NOMO-1 treated with dmso at 0.1 percent for 144 hours (cell line): ENCODE measurements around the gene STK32A.
A peak's percentile ranks its signal among the peaks of the same experiment; 100 is the strongest.
"Not testable (repeated sequence)": the region's sequence is repeated elsewhere in the genome, so short reads cannot be mapped to it uniquely, and the experiment has no call there.

Source experiments
- DNase-seq: peaks from one replicate; lab custom pipeline; 2025; ENCODE audit not compliant: unreplicated experiment; lab: John Stamatoyannopoulos, UW

The STK32A gene

DNA sequence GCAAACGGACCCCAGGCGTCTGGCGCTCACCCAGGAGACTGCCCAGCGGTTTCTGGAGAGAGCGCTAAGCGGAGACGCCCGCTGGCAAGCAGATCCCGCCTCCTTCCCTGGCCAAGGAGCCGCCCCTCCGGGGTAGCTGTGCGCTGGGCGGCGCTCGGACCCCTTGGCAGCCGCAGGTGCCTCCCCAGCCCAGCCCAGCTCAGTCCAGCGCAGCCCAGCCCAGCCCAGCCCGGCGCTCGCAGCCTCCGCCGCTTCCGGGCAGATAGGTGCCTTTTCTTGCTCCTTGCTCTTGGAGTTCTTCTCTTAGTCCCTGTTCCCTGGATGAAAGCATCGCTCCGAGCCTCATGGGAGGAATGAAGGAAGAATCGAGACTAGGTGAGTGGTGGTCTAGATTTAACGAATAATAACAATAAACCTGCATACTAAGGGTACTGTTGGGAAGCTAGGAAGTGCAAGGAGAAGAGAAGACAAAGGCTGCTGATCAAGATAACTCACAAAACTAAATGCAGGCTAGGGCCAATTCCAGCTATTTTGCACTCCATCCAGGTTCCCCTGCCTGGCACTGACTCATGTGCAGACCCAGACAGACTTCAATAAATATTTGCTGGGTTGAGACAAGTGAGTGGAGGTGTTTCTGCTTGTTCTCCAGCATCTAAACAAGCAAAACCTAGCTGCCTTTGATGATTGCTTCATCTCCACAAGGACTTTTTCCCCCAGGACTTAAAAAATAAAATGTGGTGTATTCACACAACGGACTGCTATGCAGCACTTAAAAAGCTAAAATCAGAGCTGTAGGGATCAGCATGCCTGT is at the start of gene STK32A:
TSS of gene STK32A (plus strand) at position 202 of the 811 bp plus-strand sequence. CDS start 4,609 bp downstream, outside the sequence.
- no peak for DNase-seq

DNA sequence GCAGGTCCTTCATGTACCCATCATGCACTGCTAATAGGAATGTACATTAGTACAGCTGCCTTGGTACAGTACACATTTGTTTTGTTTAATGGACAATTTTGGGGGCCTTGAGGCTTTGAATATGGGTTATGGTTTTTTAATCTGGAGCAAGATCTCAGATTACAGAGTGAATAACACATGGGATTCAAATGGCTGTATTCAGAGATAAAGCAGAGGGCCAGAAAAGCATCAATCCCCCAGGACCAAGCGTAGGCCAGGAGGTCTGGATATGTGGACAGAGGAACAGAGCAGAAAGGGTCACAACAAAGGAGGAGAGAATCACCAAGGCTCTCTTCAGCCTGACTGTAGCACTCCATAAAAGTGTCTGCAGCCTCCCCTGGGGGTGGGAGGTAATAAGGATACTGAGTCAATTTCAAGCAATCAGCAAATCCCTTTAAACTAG is 47.7 kb upstream of the STK32A start:
- DNase-seq, result no peak

DNA sequence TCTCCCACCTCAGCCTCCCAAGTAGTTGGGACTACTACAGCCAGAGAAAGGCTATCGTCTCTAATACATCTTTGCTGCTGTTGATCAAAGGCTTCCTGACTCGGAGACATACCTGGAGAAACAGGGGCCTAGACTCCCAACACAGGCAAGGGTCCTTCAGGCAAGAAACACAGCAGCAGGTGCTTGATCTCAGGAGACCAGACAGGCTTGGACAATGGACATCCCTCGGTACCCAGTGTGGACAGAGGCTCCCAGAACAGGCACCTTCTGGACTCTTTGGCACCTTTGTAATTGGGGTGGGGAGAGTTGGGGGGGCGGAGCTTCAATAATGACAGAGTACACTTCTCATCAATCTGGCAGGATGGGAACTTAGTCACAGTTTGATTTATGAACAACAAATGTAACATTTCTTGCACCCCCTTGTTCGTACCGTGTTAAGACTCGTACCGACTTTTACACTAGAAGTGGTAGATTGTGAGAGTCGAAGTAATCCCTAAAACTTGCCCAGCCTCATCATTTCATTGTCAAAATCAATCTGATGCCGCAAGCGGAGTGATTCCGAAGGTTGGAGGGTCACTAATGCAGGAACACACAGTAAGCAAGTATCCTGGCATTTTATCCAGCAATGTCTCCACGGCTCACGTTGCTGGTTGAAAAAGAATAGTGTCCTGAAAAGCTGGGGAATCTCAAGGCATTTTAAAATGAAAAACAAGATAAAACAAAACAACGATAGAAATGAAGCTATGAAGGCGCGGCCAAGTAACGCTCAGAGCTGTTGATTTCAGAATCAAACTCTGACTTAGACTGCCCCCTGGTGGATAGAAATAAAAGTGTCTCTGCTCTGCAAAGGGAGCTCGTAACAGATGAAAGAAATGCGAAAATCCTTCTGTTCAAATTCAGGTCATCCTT is 46.4 kb upstream of the STK32A start:
- DNase-seq, result peak; percentile 28

DNA sequence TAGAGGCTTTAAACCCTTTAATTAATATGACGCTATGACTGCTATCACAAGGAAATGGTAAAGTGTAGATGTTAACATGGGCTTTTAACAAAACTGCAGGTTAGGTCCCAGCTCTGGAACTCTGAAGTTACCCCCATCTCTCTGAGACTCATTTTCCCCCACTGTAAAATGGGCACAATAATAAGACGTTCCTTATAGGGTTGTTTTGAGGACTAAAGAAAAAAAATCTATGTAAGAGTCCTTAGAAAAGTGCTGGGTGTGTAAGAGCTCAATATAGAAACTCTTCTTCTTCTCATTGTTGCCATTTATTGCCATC is 45.8 kb upstream of the STK32A start:
- no peak for DNase-seq

DNA sequence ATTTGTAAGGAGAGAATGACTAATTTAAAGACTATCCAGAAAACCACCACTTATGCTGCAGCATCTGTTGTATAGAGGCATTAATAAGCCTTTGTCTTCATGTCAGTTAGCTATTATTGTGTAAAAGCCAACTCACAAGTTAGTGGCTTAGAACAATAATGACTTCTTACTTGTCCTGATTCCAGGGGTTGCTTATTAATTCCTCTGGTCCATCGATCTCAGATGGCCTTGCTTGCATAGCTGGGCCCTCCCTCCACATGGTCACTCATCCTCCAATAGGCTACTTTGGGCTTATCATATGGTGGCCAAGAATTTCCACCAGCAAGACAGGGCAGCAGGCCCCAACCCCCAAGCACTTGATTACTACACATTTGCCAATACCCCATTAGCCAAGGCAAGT is 44.5 kb upstream of the STK32A start:
- DNase-seq, result no peak

DNA sequence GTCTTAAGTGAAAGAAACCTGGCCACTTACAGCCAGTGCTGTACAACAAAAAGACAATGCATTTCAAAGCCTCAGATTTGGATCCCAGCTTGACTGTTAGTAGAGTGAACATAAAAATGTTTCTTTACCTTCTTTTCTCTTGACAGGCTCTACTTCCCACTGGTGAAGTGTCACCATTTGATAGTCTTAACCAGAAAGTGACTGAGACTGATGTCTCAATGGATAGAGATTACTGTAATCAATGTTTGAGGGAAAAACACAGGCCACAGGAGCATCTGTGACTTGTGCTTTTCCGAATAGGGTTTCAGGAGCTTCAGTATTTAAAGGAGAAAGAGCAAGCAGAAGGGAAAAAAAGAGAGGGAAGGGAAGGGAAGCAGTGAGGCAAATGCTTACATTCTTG is 41.7 kb upstream of the STK32A start:
- no peak for DNase-seq

DNA sequence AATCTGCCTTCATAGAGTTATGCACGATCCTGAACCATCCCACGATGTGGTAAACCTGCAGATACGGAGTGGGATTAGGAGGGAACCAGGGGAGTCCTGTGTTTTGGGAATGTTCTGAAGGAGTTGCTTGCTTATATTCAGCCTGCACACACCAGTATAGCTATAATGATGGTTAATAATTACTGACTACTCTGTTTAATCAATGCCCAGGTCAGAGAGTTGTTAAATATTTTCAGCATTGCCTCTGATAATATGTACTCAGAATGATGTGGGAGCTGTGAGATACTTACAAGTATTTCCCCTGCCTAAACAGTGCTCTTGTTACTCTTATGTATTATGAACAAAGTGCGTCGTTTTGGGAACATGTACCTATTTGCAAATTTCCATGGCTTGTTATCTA is 34.8 kb upstream of the STK32A start:
- no peak for DNase-seq

DNA sequence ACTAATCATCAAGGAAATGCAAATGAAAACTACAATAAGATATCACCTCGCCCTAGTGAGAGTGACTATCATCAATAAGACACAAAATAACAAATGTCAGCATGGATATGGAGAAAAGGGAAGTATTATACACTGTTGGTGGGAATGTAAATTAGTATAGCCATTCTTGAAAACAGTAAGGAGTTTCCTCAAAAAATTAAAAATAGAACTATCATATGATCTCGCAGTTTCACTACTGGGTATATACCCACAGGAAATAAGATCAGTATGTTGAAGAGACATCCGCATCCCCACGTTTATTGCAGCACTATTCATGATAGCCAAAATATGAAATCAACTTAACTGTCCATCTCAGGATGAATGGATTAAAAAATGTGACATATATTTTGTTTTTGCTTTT is 31.6 kb upstream of the STK32A start:
- no peak for DNase-seq

DNA sequence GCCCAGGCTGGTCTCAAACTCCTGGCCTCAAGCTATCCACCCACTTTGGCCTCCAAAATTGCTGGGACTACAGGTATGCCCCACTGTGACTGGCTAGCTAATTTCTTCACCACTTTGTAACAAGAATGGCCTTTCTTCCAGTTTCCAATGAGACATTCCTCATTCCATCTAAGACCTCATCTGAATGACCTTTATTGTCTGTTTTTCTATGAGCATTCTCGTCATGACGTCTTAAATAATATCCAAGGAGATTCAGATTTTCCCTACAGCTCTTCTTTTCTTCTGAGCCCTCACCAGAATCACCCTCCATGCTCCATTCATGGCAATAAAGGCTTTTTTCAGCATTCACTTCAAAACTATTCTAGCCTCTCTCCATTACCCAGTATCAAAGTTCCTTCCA is 30.2 kb upstream of the STK32A start:
- no peak for DNase-seq

DNA sequence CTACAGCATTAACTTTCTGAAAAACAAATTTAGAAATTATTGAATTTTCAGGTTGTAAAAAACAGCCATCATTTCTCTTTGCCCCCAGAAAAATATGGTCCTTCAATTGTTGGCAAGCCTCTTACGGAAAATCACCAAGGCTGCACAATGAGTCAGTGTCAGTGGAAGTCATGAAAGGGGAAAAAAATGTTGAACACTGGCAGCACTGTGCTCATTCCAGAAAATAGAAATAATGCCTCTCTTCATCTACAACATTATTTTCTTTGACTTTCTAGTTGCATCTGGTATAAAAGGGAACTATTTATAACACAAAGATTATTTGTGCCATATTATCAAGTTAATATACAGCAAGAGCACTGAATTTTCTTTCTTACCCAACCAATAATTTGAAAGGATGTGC is 26.7 kb upstream of the STK32A start:
- DNase-seq, result no peak

DNA sequence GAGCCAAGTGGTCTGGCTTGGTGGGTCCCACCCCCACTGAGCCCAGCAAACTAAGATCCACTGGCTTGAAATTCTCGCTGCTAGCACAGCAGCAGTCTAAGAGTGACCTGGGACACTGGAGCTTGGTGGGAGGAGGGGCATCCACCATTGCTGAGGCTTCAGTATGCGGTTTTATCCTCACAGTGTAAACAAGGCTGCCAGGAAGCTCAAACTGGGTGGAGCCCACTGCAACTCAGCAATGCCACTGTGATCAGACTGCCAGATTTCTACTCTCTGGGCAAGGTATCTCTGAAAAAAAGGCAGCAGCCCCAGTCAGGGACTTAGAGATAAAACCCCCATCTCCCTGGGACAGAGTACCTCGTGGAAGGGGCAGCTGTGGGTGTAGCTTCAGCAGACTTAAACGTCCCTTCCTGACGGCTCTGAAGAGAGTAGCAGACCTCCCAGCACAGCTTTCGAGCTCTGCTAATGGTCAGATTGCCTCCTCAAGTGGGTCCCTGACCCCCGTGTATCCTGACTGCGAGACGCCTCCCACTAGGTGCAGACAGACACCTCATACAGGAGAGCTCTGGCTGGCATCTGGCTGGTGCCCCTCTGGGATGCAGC is 18.2 kb upstream of the STK32A start:
- DNase-seq, result no peak

DNA sequence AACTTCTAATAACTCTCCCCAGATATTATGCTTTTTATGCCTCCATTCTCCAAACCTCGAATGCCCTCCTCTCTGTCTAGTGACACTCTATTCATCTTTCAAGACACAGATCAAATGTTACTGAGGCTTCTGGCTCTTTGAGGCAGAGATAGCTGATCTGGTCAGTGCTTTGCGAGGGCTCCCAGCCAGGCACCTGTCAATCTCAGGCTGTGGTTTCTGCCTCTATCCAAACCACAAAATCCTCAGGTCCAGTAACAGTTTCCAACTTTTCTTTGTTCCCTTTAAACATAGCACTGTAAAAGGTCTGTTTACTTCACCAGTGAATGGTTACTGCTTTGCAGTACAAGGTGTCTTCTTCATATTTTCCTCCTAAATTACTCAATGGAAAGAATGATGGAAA is 11.5 kb upstream of the STK32A start:
- DNase-seq, result no peak

DNA sequence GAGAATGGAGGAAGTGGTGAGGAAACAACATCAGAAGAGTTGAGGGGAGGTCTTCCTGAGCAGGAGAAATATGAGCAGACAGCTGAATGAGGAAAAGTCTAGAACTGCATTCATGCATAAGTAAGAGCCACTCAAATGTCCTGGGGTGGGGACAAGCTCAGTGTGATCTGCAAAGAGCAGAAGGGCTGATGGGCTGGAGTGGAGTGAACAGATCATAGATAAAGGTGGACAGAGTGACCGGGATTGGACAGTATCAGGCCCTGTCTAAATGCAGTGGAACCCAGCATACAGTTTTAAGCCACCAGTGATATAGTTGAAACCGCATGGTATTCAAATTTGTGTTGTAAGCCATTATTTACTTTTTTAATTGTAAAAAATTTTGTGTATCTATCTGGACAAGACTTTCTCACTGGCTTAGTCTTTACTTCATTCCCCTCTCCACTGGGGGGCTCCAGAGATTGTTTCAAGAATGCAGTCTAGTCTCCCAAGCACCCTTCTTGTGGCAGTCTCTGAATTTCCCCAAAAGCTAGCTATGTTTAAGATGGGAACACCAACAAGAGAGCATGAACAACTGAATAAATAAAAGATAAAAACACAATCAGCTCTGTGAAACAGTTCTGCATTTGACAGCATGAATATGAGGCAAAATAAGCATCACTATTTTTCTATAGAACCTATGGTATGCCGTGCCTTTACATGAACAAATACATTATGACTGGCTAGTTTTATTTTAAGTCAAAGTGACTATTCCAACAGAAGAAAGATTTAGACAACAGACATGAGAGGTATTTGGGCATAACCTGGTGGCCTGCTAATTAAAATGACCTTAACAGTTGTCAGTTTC is 10.7 kb upstream of the STK32A start:
- DNase-seq, result no peak

DNA sequence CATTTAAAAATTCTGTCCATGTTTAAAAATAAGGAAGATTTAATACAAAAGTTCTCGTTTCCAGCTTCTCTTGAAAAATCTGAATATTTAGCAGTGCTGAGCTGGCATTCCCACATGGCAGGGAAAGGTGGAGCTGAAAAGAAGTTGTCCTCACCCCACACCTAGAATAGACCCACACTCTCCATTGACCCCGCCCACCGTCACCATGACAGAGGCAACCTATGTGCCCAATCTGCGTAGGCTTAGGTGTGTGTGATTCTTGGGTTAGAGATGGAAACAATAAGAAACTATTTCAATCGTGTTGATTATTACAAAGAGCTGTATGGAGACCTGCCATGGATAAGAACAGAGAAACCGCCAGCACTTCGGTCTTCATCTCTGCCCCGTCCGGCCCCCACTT is 8.9 kb upstream of the STK32A start:
- DNase-seq, result no peak

DNA sequence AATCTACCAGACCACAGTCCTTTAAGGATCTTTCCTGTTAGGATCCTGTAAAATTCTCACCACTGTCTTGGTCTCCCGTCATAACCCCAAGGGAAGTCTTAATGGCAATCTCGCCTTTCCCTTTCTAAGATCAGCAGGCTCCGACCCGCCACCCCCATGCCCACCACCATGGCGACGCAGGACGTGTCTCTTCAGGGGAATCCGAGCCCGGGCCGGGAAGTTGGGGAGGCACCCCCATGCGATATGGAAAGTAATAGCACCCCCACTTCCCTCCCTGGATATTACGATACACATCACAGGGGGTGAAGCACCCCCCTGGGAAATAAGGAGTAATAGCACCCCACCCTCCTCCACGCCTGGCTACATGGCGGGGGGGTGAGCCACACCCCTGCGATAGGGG is 8.3 kb upstream of the STK32A start:
- DNase-seq, result no peak

DNA sequence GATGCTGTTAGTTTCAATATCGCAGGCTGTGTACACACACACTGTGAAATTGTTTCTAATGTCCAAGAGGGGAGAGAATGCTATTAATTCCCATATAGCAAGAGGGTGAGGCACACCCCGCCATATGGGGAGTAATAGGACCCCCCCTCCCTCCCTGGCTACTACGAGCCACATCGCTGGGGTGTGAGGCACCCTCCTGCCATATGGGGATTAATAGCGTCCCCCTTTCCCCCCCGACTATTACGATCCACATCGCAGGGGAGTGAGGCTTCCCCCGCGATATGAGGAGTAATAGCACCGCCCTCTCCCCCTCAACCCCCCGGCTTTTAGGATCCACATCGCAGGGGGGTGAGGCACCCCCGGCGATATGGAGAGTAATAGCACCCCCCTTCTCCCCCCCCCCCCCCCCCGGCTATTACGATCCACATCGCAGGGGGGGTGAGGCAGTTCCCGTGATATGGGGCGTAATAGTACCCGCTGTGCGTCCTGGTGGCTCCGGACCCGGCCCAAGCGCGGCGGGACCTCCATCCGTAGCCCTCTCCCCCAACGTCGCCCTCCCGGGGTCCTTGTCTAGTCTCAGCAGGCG is 494 bp upstream of the STK32A start:
- DNase-seq, result no peak

DNA sequence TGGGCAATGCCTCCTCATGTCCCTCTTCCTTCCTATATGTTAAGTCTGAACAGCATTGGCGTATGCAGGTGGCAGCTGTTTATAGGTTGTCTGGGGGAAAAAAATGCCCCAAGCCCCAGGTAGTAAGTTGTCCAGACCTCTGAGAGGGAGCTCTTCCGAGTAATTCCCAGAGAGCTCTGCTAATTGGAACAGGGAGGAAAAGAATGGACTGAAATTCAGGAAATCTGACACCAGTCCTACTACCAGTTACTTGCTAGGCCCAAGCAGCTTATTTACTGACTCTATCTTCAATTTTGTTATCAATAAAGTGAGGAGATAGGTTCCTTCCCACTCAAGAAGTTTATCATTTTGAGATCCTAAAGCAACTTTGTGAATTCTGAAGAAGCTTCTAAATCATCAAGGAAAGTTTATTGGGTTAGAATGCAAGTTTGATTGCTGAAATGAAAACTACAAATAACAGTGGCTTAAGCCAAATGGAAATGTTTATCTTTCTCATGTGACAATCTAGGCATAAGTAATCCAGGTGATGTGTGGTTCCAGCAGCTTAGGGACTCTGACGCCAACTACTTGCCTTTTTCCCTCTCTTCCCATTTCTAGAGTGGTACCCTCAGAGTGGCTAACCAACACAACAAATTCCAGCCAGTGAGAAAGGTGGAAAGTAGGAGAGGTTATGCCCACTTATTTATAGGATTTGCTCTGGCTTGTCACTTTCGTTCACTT is 5.6 kb downstream of the STK32A start:
- DNase-seq, result no peak

DNA sequence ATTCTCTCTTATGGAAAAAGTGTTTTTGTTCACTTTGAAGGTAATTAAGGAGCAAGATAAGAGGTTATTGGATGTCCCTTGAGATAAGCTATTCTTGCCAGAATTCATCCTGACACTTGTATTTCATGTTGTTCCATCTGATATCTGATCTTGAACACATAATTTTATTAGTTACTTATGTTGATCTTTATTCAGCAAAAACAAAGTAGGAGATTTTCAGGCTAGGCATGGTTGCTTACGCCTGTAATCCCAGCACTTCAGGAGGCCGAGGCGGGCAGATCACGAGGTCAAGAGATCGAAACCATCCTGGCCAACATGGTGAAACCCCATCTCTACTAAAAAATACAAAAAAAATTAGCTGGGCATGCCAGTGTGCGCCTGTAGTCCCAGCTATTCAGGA is 8.4 kb downstream of the STK32A start:
- not testable (repeated sequence) for DNase-seq

DNA sequence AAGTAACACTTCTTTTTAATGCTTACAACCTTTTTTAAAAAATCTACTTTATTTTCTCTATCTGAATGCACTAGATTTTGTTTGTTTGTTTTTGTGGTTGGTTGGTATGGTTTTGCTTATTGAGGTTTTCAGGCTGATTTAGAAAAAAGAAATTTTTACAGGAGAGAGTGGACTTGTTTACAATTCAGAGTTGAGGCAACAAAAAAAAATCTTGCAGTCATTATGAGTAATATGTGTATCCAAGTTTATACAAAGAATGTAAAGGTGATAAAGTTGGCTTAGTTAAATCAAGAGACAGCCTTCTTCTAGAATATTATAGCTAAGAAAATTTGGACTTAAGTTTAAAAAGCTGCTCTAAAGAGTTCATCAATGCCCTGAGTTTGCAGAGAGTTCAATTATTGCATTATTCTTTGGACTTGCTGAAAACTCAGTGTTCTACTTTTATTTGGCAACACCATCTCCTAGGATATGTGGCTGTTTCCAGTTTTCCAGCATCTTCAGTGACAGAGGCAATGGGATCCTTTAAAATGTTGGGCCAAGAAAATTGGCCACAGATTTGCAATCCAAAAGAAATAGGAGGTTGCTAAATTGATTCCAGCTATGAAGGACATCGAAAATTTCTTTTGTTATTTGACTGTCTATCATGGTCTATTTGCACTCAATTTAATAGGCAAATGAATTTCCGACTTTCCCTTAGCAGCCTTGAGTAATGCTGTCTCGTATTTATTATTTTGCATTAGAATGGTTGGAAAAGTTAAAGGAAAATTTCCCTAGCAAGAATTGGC is 10.7 kb downstream of the STK32A start:
- DNase-seq, result no peak
